ENCODE results near the gene TERT.

The TERT gene

DNA sequence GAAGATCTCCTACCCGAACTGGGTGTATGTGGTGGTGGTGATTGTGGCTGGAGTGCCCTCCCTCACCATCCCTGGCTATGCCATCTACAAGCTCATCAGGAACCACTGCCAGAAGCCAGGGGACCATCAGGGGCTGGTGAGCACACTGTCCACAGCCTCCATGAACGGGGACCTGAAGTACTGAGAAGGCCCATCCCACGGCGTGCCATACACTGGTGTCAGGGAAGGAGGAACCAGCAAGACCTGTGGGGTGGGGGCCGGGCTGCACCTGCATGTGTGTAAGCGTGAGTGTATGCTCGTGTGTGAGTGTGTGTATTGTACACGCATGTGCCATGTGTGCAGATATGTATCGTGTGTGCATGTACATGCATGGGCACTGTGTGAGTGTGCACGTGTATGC is 73.1 kb downstream of the TERT start:
- Histone ChIP-seq H3K4me2 (ENCODE audit: low read depth, low read length, poor library complexity, severe bottlenecking) (no peak overlapping the region), H2AFZ (ENCODE audit: low read depth, low read length, severe bottlenecking) (no peak overlapping the region), H3K4me3 (ENCODE audit: insufficient read depth, low read length, poor library complexity, severe bottlenecking) (no peak overlapping the region), H3K79me2 (ENCODE audit: insufficient read depth, low read length) (no peaks in the 10 kb centered on the region), H3K27ac (ENCODE audit: low read depth, low read length) (no peak overlapping the region), H3F3A (ENCODE audit: insufficient read depth) (no peaks in the 10 kb centered on the region), H3K27me3 (ENCODE audit: low read length) (no peaks in the 10 kb centered on the region), H3K9me3 (ENCODE audit: insufficient read depth, low read length) (no peaks in the 10 kb centered on the region), H3K9ac (ENCODE audit: low read length) (no peak overlapping the region), H3K9me2 (replicated peaks; ENCODE audit: insufficient read depth, low read length) (no peaks in the 10 kb centered on the region), H4K20me1 (ENCODE audit: low read depth, low read length) (no peaks in the 10 kb centered on the region), H3K36me3 (ENCODE audit: low read length) (no peaks in the 10 kb centered on the region)
- TF ChIP-seq EZH2phosphoT487 (conservative IDR thresholded peaks at IDR 0.05; ENCODE audit: low read length) (no peak), CTCF (IDR thresholded peaks at IDR 0.05; ENCODE audit: insufficient read depth, low read length, poor library complexity, severe bottlenecking) (no peak)

DNA sequence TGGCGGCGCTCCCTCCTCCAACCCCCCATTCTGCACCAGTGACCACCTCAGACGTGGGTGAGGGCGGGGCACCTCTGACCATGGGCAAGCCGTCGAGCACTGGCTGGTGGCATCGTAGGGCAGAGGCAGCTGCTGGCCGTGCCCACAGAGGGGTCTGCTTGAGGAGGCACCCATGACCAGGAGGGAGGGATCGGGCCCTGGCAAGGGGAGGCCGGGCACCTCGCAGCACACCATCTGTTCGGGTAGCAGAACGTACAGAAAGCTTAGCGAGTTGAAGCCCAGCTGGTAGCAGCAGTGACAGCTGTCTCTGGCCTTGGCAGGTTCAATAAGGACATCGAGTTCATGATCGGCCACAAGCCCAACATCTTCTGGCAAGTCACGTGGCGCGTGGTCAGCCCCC is 74.0 kb downstream of the TERT start:
- H3K9me2 ChIP-seq (replicated peaks; ENCODE audit: insufficient read depth, low read length), result no peaks in the 10 kb centered on the region
- no peaks in the 10 kb centered on the region for H3K9me3 ChIP-seq (ENCODE audit: insufficient read depth, low read length)
- no peaks in the 10 kb centered on the region for H3F3A ChIP-seq (ENCODE audit: insufficient read depth)
- H2AFZ ChIP-seq (ENCODE audit: low read depth, low read length, severe bottlenecking), result no peak overlapping the region
- H3K4me2 ChIP-seq (ENCODE audit: low read depth, low read length, poor library complexity, severe bottlenecking), result no peak overlapping the region
- H3K27me3 ChIP-seq (ENCODE audit: low read length), result no peaks in the 10 kb centered on the region
- no peak overlapping the region for H3K4me3 ChIP-seq (ENCODE audit: insufficient read depth, low read length, poor library complexity, severe bottlenecking)
- H3K27ac ChIP-seq (ENCODE audit: low read depth, low read length), result no peak overlapping the region
- no peak overlapping the region for H3K9ac ChIP-seq (ENCODE audit: low read length)
- no peak for TF ChIP-seq EZH2phosphoT487 (conservative IDR thresholded peaks at IDR 0.05; ENCODE audit: low read length)
- no peak for TF ChIP-seq CTCF (IDR thresholded peaks at IDR 0.05; ENCODE audit: insufficient read depth, low read length, poor library complexity, severe bottlenecking)
- H4K20me1 ChIP-seq (ENCODE audit: low read depth, low read length), result no peaks in the 10 kb centered on the region
- H3K79me2 ChIP-seq (ENCODE audit: insufficient read depth, low read length), result no peaks in the 10 kb centered on the region
- no peaks in the 10 kb centered on the region for H3K36me3 ChIP-seq (ENCODE audit: low read length)

DNA sequence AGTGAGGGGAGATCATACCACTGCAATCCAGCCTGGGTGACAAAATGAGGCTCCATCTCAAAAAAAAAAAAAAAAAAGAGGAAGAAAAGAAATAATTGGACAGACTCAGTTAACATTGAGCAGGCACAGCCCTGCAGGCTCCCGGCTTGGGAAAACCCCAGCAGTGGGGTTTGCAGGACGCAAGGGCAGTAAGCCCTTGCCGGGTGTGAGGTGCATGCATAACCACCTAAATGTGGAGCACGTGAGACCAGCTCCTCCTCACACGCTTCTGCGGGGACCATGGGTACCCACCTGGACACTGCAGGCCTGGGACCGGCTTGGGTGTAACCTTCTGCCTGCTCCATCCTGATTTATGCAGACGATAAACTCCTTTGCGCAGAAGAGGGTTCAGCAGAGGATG is 74.5 kb downstream of the TERT start:
- Histone ChIP-seq H2AFZ (ENCODE audit: low read depth, low read length, severe bottlenecking) (no peak overlapping the region), H3K9me3 (ENCODE audit: insufficient read depth, low read length) (no peaks in the 10 kb centered on the region), H3K9me2 (replicated peaks; ENCODE audit: insufficient read depth, low read length) (no peaks in the 10 kb centered on the region), H3K4me2 (ENCODE audit: low read depth, low read length, poor library complexity, severe bottlenecking) (no peak overlapping the region), H3K27ac (ENCODE audit: low read depth, low read length) (no peak overlapping the region), H3F3A (ENCODE audit: insufficient read depth) (no peaks in the 10 kb centered on the region), H3K79me2 (ENCODE audit: insufficient read depth, low read length) (no peaks in the 10 kb centered on the region), H3K27me3 (ENCODE audit: low read length) (no peaks in the 10 kb centered on the region), H3K9ac (ENCODE audit: low read length) (no peak overlapping the region), H3K36me3 (ENCODE audit: low read length) (no peaks in the 10 kb centered on the region), H4K20me1 (ENCODE audit: low read depth, low read length) (no peaks in the 10 kb centered on the region), H3K4me3 (ENCODE audit: insufficient read depth, low read length, poor library complexity, severe bottlenecking) (no peak overlapping the region)
- TF ChIP-seq EZH2phosphoT487 (conservative IDR thresholded peaks at IDR 0.05; ENCODE audit: low read length) (no peak), CTCF (IDR thresholded peaks at IDR 0.05; ENCODE audit: insufficient read depth, low read length, poor library complexity, severe bottlenecking) (no peak)

GRCh38 chr5:1219768-1220100 is 75.1 kb downstream of the TERT start:
- no peak for TF ChIP-seq EZH2phosphoT487 (conservative IDR thresholded peaks at IDR 0.05; ENCODE audit: low read length)
- no peak for TF ChIP-seq CTCF (IDR thresholded peaks at IDR 0.05; ENCODE audit: insufficient read depth, low read length, poor library complexity, severe bottlenecking)
- Histone ChIP-seq H2AFZ (ENCODE audit: low read depth, low read length, severe bottlenecking) (no peak overlapping the region), H3K36me3 (ENCODE audit: low read length) (no peaks in the 10 kb centered on the region), H3K9me3 (ENCODE audit: insufficient read depth, low read length) (no peaks in the 10 kb centered on the region), H3K4me3 (ENCODE audit: insufficient read depth, low read length, poor library complexity, severe bottlenecking) (no peak overlapping the region), H3K27ac (ENCODE audit: low read depth, low read length) (no peak overlapping the region), H3K27me3 (ENCODE audit: low read length) (no peaks in the 10 kb centered on the region), H4K20me1 (ENCODE audit: low read depth, low read length) (no peaks in the 10 kb centered on the region), H3K4me2 (ENCODE audit: low read depth, low read length, poor library complexity, severe bottlenecking) (no peak overlapping the region), H3K9me2 (replicated peaks; ENCODE audit: insufficient read depth, low read length) (no peaks in the 10 kb centered on the region), H3K9ac (ENCODE audit: low read length) (no peak overlapping the region), H3F3A (ENCODE audit: insufficient read depth) (no peaks in the 10 kb centered on the region), H3K79me2 (ENCODE audit: insufficient read depth, low read length) (no peaks in the 10 kb centered on the region)
